CD4-positive, alpha-beta T cell treated with Interferon gamma for 1 hour (primary cell): Measurements from ENCODE around the gene ARAP1.

Experiments
- DNase-seq: peaks from one replicate; pipeline ENCODE4 v3.0.0-alpha.2; 2020

ARAP1 gene

GRCh38 chr11:72721689-72722049 is 30.5 kb downstream of the ARAP1 start:
- peak; percentile 50 for DNase-seq

- DNase-seq = no peak
These were observed 30.9 kb downstream of the ARAP1 start for GRCh38 chr11:72721276-72721675.

- no peak for DNase-seq
These were observed 31.4 kb downstream of the ARAP1 start for GRCh38 chr11:72720784-72721183.

GRCh38 chr11:72720047-72720446 is 32.2 kb downstream of the ARAP1 start:
- DNase-seq = no peak

DNA sequence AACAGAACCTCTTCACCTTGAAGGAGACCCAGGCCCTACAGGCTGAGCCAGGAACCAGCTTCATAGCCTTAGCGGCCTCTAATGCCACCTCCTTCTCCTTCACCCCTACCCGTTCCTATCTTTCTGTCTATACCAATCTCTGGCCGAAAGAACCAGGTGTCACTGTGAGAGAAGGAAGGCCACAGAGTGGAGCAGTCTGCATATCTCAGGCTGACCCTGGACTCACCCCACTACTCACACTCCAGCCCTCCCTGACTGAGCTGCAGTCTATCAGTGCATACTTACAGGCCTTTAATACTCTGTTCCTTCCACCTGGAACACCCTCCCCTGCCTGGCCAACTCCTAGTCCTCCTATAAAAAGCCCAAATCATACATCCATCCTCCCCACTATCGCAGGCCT is 32.7 kb downstream of the ARAP1 start:
- DNase-seq = no peak

DNA sequence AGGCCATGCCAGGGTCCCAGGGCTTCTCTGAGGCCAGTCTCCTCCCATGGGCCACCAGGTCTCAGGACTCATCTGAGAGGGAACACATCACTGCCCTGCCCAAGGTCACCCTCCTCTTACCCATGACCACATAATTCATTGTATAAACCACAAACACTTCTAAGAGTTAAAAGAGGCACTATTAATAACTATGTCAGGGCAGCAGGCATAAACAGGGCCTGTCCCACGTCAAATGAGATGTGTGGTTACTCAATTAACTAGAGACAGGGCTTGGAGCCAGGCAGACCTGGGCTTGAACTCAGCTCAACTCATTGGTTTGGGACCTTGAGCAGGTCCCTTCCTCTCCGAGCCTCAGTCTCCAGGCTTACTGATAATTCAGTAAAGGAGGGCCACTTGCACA is 33.1 kb downstream of the ARAP1 start:
- no peak for DNase-seq

DNA sequence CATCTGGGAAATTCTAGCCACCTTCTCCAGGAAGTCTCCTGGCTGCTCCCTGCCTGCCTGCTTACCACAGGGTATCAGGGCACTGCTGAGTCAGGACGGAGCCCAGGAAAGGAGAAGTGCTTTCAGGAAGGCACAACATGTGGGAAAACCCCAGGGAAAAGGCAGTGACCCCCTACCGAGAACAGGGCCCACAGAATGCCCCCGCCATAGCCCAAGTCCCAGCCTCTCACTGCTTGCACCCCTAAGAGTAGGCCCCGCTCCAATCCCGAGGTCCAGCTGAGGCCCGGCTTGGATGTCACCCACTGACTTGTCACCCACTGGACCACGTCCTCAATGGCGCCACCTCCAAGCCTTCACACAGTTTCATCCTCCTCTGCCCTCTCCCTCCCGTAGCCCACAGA is 34.1 kb downstream of the ARAP1 start:
- no peak for DNase-seq

DNA sequence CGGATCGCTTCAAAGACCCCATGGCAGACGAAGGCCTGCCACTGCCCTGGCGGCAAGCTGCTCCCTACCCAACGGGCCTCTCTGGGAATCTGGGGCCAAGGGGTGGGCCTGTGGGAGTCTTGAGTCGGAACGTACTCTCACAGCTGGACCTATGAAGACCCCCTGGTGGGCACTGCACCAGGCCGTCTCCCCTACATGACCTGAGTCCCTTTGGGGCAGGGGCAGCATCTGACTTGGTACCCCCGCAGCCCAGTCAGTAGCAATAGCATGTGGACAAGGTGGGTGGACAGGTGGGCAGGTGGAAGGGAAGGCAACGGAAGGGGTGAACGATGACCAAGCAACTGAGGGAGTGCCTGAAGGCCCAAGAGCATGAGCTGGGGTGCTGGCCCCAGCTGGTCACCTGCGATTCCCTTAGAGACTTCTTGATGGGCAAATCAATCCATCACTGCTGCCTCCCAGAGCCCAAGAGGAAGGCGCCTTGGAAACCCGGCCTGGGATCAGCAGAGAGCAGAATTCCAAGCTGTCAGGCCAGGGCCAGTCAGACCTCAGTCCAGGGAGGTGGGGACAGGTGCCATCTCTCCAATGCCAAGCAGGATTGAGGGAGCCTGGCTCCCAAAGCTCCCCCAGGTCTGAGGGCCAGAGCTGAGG is 35.3 kb downstream of the ARAP1 start:
- DNase-seq = no peak

DNA sequence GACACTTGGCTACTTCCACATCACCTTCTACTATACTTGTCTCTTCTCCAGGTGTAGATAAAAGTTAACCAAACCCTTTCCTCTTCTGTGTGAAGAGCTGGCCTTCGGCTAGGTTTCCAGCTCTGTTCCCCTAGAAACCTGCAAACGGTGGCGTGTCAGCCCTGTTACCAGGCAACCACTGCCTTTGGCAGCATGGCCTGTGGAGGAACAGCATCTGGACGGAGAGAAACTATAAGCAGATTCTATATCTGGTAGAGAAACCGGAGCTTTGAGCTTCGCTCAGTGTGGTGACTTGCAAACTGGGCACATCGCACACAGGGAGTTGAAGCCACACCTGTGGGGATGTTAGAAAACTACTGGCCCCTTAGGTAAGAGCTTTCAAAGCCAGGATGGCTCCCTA is 35.9 kb downstream of the ARAP1 start:
- DNase-seq = no peak

DNA sequence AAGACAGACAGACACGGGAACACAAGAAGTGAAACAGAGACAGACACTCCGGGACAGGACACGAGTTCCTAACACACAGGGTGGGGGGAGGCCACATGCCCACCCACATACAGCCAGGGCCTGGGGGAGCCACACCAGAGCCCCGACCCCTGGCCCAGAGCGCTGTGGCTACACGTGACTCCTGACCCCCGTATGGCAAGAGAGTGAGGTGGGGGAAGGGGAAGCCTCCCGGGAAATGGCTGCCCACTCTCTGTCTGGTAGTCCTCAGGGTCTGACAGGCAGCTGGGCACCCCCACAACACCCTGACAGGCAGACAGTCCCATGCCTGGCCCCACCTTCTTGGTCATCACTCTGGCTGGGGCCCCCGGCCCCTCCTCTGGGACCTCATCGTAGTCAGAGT is 39.4 kb downstream of the ARAP1 start:
- DNase-seq = no peak

- DNase-seq = peak; percentile 23
These were observed 39.9 kb downstream of the ARAP1 start for GRCh38 chr11:72712168-72712751.

DNA sequence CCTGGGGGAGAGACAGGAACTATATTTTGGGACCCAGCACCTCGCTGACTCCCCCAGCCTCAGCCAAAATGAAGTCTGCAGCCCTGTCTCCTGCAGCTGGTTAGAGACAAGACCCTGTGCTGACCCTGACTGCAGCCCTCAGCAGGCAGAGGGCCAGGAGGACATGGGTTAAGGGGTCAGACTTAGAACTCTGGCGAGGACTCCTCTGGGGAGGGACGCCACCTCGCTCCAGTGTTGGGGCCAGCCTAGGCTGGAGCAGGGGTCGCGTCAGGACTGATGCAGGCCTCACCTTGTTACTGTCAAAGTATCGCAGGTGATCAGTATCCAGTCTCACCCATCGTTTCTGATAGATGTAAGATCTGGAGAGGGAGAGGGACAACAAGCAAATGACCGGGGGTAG is 41.1 kb downstream of the ARAP1 start:
- DNase-seq = no peak

GRCh38 chr11:72710278-72710677 is 41.9 kb downstream of the ARAP1 start:
- no peak for DNase-seq

DNA sequence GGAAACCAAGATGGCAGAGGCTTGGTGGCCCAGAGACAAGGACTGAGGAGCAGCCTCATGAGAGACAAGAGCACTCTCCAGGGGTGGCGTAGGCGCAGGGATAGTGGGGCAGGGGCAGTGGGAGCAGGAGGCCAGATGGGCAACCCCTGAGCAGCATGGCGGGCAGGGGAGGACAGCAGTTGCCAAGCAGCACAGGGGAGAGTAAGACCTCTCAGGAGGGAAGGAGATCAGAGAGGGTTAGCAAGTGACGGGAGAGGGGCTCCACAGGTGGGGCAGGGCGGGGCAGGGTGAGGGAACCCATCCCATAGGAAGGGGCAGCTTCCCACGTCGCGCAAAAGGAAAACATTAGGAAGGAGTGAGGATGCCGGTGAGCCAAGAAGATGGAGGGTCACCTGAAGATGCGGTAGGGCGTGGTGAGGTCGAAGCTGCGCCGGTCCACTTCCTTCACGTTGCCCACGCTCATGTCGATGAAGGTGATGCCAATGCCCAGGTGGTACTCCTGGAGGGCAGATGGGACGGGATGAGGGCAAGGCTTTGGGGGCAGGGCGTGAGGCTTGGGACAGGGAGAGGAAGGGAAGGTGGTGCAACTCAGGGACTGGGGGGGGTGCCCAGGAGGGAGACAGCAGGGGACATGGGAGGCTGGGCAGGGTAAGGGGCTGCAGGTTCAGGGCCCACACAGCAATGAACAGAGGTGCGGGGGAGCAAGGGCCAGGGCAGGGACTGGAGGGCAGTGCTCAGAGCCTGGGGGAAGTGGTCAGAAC is 42.5 kb downstream of the ARAP1 start:
- no peak for DNase-seq

GRCh38 chr11:72707032-72707431 is 45.2 kb downstream of the ARAP1 start:
- DNase-seq = no peak

- DNase-seq = no peak
These were observed 45.6 kb downstream of the ARAP1 start for GRCh38 chr11:72706579-72706978.

DNA sequence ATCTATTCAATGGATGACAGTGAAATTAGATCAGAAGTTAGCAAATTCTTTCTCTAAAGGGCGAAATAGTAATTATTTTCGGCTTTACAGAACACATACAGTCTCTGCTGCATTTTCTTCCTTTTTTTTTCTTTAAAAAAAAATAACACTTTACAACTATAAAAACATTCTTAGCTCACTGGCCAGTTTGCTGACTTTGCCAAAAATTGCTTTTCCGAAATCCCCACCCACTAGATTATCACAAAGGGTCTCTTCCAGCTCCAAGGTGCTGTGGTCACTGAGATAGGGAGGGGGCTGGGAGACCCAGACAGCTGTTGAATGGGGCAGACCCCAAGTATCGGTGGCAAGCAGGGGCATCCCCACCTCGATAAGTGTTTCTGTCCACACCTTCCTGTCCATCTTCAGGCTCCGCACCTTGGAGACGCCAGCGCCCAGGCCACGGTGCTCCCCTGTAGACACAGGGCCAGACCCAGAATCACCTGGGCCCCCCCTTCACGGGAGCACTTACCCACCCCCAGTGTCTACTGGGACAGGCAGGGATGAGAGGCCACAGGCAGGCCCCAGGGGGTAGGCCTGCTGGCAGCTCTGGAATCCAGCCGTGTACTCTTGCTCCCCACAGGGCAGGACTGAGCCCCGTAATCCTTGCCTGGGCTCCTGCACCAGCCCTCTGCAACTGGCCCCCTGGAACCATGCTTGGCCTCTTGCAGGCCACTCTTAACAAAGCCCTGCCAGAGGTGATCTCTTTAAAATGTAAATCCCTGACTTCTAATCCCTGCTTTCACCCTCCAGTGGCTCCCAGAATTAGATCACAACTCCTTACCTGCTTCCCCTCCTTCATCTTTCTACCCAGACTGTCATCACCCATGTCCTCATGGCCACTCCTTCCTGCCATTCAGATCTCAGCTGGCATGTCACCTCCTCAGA is 46.5 kb downstream of the ARAP1 start:
- DNase-seq = no peak

DNA sequence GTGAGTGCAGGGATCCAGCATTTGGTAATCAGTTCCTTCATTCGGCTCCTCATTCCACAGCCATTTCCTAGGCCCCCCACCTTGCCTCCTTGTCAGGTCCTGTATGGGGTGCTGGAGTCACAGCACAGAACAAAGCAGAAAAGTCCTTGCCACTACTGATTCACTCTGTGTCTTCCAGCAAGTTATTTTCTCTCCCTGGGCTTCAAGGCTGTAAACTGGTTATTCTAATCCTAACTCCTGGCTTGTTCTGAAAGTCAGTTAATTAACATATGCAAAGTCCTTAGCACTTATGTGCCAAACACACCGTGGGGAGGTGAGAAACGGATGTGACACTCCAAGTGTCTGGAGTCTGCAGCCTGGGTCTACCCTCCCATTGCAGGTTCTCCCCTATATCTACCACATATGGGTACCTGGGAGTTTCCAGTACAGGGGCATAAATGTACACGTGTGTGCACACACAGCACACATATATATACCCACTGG is 47.4 kb downstream of the ARAP1 start:
- DNase-seq = no peak

GRCh38 chr11:72704028-72704782 is 48.0 kb downstream of the ARAP1 start:
- DNase-seq = no peak

DNA sequence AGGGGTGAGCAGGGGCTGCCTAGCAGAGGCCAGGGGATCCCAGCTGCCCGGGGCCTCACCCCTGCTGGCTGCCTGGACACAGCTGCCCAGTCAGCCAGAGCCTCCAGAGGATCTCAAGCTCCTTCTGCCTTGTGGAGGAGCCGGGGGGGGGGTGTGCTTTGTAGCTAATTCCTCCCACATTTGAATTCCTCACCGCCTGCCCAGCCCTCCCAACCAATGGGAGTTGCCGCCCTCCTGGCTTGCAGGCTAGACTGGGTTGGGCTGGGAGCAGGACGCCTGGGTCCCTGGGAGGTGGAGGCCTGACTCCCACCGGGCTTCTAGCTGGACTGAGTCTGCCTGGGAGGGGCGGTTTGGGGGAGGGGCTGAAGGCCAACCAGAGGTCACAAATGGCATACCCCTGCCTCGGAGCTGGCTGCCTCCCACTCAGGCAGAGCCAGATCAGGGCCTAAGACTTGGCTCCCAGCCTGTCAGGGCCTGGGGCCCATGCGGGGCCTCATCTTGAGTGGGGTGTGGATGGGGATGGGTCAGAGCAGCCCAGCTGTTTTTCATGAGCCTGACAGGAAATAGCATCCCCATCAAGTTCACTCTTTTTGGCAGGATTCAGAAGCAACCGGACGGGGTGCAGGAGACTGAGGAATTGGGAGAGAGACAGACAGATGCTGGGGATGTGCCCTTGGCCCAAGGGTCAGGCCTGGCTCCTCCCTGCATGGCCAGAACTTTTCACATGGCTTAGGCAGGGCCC is 48.8 kb downstream of the ARAP1 start:
- DNase-seq = no peak

GRCh38 chr11:72702577-72703241 is 49.5 kb downstream of the ARAP1 start:
- DNase-seq = no peak
